HG03442 (cell line): ENCODE data around the gene RUBCN.
A peak's percentile ranks its signal among the peaks of the same experiment; 100 is the strongest.
"Not testable (repeated sequence)": the region's sequence is repeated elsewhere in the genome, so short reads cannot be mapped to it uniquely, and the experiment has no call there.

ENCODE experiments used
- ATAC-seq: cut with Tn5 transposase; IDR thresholded peaks from one replicate; pipeline ENCODE4 v1.9.1; 2021; ENCODE audit warnings: mild to moderate bottlenecking, moderate library complexity; ENCODE audit not compliant: unreplicated experiment

RUBCN gene

DNA sequence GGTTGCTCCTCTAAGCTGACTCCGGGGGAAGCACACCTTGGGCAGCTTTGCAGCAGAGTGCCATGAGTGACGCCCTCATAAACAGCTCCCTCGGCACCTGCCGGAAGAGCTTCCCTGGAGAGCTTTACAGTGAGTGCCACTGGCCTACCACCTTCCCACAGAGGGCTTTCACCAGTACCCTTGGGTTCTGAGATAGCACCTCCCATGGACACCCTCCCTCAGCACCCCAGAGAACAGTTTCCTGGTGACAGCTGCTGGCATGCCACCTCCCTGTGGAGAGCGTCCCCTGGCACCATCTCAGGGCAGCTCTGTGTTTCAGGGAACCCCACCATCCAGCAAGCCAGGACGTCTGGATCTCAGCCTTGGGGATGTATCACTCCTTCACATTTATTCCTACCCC is 49.1 kb downstream of the RUBCN start:
- no peak for ATAC-seq

DNA sequence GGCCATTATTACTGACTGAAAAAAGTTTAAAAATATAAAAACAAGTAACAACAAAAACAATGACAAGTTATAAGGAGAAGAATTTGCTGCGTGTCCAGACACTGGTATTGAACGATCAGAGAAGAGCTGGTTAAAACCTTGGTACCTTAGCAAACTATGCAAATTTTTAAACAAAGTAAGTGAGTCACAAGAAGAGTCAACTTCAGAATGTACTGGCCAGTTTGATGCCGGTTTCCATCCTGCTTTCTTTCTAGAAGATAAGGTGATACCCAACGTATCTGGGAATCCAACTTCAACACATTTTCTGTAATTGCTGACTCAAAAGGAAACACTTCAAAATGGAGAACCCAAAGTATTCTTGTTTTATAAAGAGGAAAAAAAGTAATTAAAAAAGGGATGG is 49.8 kb downstream of the RUBCN start:
- no peak for ATAC-seq

DNA sequence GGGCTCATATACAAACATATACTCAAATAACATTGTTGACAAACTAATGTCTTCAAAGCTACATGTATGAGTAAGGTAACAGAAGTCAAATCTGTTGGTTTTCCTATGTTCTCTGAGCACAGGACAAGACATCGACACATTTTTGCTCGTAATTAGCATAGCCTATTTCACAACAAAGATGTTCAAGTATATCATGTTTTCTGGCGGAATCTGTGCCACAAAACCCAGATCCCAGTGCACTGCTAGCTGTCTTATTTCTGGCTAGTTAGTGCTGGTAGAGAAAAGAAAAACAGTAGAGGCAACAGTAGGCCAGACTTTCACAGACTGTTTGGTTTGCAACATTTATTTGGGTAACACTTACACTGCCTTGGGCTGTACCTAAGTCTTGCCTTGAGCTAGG is 51.2 kb downstream of the RUBCN start:
- no peak for ATAC-seq

DNA sequence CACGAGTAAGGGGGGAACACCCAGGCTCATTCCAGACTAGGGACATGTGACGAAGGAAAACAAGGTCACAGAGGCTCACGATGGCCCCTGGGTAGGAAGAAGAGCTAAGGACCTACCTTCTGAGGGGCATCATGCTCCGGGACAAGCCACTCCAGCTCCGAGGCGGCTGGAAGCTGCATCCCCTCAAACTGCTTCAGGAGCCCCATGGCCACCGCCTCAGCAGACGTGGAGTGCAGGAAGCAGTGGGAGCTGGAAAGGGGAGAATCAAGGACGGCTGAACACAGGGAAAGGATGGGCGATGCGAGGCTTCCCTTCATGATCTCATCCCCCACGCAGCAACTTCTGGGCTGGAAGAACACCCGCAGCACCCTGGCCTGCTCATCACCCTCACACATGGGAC is 53.5 kb downstream of the RUBCN start:
- no peak for ATAC-seq

DNA sequence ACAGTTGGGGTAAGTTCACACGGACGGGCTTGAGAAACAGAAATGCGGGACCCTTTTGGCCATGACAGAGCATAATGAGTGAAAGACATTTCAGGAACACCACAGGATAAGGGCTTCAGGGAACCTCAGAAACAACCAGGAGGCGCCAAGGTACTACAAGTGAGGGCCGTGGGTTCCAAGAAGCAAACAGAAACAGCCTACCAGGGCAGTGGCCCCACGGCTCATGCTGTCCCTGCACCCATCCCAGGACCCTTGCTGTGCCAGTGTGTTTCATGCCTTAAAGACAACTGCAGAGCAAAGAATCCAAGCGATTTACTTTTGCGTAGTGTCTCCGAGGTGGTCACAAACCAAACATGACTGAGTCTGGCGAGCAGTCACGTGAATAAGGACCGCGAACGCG is 54.0 kb downstream of the RUBCN start:
- ATAC-seq: no peak

GRCh38 chr3:197680955-197681521 is 55.7 kb downstream of the RUBCN start:
- no peak for ATAC-seq

GRCh38 chr3:197675951-197676350 is 60.8 kb downstream of the RUBCN start:
- no peak for ATAC-seq

- no peak for ATAC-seq
These were observed 61.2 kb downstream of the RUBCN start for GRCh38 chr3:197675563-197675860.

DNA sequence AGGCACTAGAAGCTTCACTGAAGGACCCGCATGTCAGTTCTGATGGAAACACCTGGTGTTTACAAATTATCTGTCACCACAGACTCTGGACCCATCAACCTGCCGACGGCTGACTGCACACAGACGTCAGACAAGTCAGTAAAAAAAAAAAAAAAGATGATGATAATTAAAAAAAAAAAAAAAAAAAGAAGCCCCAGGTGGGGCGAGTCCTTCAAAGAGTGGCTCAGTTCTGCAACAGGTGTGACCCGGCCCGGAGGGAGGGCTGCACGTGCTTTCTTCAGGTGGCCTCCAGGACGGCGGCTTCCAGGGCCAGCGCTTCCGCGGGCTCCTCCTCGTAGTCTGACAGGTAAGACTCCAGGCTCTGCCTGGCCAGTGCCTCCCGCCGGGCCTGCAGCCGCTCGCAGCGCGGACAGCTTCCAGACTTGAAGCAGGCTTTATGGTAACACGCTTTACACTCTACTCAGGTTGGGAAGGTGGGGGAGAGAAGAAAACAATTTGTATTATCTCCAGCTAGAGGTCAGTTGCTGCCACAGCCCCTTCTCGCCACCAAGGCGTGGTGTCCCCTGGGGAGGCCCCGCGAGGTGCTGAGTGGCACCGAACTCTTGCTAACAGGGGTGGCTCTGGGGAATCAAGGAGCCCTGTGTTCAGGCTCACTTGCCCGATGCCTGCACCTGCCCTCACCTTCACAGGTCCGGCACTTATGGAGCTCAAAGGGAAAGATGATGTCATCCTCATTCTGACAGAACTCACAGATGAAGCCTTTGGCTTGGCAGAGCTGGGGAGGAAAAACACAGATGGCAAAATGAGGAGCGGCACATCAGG is 61.8 kb downstream of the RUBCN start:
- ATAC-seq: no peak

DNA sequence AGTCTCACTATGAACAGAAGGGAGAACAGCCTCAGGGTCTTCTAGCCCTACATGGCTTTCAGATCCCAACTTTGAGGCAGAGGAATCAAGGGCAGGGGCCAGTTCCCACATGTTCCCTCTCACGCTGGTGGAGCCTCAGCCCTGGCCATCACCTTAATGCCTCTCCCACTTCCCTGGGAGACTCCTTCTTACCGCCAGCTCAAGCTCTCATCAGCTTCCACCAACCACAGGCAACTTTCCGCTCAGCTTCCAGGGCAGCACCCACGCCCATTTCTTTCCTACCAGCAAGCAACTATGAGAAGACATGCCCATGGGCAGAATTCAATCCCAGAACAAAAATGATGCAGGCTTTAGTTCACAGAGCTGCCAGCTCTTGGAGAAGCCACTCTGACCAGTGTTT is 63.5 kb downstream of the RUBCN start:
- ATAC-seq: no peak

- ATAC-seq: no peak
These were observed 66.3 kb downstream of the RUBCN start for GRCh38 chr3:197670361-197670760.

- no peak for ATAC-seq
These were observed 68.7 kb downstream of the RUBCN start for GRCh38 chr3:197667968-197668367.

DNA sequence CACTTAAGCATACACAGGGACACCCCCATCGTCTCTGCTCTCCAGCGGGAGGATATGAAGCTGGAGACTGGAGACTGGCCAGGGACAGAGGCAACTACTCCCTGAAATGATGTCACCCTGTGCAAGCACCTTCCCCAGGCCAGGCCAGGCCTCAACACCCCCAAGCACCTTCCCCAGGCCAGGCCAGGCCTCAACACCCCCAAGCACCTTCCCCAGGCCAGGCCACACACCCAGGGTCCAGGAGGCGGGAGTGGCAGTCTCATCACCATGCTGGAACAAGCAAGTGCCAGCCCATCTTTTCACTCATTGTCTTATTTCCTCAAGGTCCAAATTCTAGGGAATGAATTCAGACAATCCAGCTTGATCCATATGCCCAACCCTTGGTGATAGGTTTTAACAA is 69.4 kb downstream of the RUBCN start:
- not testable (repeated sequence) for ATAC-seq

GRCh38 chr3:197666221-197666842 is 70.4 kb downstream of the RUBCN start:
- not testable (repeated sequence) for ATAC-seq

GRCh38 chr3:197665549-197665948 is 71.2 kb downstream of the RUBCN start:
- ATAC-seq: not testable (repeated sequence)

DNA sequence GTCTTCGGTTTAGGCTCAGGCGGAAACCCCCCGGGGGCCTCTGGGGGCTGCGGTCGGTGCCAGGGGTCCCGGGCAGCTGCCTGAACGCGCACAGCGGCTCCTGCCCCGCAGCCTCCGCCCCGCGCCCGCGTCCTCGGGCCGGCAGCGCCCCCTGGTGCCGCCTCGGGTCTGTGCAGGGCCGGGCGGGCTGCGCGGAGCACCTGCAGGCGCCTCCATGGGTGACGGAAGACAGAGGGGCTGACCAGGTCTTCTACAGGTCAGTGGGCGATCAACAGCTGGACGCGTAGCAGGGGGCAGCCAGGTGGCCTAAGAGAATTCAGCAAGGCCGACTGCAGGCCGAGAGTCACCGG is 71.6 kb downstream of the RUBCN start:
- peak; percentile 82 for ATAC-seq

DNA sequence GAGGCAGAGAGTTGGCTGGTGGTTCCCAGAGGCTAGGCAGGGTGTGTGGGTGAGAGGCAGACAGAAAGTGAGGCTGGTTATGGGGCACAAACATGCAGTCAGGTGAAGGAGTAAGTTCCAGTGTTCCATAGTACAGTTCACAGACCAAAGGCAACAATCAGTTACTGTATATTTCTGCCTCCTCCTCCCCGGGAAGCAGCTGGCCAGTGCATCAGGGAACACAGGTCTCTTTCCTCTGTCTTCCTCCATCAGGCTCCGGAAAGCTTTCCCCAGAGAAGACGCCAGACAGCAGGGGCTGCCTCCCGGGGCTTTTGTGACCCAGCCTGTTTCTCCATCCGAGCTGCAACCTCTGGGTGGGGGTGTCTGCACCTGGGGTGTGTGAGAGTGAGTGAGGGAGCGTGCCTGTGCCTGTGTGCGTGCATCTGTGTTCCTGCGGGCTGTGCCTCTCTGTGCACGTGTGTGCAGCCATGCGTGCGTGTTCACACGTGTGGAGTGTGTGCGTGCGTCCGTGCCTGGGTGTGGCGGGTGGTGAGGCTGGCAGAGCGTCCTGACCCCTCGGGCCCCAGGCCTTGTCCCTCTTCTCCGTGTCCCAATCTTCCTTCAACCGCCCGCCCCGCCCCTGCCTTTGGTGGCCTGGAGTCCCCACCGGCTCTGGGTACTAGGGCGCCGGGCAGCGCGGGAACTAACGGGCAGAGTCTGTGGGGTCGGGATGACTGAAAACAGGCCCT is 72.1 kb downstream of the RUBCN start:
- peak; percentile 52 for ATAC-seq

GRCh38 chr3:197663367-197664140 is 73.2 kb downstream of the RUBCN start:
- not testable (repeated sequence) for ATAC-seq

DNA sequence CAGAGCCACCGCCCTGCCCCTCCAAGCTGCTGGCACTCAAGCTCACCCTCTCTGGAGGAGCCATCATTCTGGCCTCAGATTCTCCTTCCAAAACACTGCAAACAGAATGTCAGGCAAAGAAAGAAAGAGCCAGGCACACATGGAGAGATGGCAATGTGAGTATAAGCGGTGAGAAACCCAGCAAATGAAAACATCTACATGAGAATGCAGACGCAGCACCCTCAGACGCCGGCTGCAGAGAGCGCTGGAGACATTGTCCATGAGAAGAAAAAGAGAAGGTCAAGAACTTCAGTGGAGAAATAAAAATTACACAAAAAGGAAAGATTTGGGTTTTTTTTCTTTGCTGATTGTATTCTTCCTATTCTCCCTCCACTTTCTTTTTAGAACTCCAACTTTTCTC is 74.4 kb downstream of the RUBCN start:
- ATAC-seq: not testable (repeated sequence)

GRCh38 chr3:197661874-197662273 is 74.8 kb downstream of the RUBCN start:
- ATAC-seq: not testable (repeated sequence)

DNA sequence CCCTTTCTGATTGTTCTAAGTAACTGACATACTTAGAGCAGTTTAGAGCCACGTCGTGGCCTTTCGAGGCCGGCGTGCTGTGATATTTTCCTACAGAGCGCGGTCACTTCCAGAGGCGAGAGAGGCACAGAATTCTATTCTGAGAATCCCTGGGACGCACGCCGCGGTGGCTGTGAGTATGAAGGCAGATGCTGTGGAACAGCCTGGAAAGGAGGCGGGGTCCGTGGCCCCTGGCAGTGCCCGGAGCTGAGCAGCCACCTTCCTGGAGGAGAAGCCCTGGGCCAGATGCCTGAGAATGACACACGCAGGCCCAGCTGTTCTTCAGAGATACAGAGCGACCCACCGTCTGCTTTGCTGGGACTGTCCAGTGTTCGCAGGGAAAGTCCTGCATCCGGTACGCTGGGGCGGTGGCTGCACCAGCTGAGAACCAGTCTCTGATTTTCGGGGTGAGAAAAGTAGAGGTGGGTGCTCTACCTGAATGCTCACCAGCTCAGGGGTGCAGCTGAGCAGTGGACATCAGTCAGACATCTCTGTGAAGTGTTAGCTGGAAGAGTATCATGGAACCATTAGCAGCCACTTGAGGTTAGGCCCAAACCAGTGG is 75.4 kb downstream of the RUBCN start:
- ATAC-seq: not testable (repeated sequence)
